HG03521 (cell line): ENCODE data around the gene GOLGA1.
A peak's percentile ranks its signal among the peaks of the same experiment; 100 is the strongest.
"Not testable (repeated sequence)": the region's sequence is repeated elsewhere in the genome, so short reads cannot be mapped to it uniquely, and the experiment has no call there.

Experiments used
- ATAC-seq: cut with Tn5 transposase; IDR thresholded peaks from one replicate; pipeline ENCODE4 v1.9.1; 2021; ENCODE audit warnings: mild to moderate bottlenecking, moderate library complexity; ENCODE audit not compliant: unreplicated experiment

GOLGA1 gene, protein sequence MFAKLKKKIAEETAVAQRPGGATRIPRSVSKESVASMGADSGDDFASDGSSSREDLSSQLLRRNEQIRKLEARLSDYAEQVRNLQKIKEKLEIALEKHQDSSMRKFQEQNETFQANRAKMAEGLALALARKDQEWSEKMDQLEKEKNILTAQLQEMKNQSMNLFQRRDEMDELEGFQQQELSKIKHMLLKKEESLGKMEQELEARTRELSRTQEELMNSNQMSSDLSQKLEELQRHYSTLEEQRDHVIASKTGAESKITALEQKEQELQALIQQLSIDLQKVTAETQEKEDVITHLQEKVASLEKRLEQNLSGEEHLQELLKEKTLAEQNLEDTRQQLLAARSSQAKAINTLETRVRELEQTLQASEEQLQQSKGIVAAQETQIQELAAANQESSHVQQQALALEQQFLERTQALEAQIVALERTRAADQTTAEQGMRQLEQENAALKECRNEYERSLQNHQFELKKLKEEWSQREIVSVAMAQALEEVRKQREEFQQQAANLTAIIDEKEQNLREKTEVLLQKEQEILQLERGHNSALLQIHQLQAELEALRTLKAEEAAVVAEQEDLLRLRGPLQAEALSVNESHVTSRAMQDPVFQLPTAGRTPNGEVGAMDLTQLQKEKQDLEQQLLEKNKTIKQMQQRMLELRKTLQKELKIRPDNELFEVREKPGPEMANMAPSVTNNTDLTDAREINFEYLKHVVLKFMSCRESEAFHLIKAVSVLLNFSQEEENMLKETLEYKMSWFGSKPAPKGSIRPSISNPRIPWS

DNA sequence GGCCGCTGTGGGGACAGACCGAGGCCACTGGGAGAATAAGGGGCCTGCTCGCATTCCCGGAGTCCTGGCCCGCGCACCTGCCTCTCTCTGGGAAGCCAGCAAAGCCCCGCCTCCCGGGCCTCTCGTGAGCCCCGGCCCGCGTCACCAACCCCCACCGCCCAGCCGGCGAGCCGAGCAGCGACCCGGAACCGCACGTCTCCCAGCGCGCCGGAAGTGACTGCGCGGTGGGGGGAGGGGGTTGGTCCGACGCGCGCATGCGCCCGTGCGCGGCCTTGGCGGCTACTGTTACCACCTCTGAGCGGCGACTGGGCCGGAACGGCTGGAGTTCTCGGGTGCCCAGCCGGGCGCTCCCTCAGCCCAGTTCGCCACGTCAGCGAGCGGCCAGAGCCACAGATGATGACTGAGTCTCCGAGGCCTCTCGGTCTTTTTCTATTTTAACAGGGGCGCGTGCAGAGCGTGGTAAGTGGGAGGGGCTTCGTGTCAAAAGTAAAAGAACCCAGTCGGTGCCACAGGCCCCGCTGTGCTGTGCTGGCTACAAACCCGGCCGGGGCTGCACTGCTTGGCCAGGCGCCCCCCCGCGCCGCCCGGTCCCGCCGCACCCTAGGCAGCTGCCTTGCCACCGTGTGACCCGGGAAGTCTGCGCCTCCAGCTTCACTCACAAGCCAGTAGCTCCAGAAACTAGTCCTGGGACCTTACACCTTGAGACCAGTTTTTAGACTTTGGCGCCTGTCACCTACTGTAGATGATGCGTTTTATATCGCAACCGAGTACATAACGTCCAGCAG lies at the start of gene GOLGA1:
Gene GOLGA1 (minus strand): TSS at position 190 of the 785 bp plus-strand sequence. CDS start 2,372 bp downstream, outside the sequence.
- ATAC-seq, result peak; percentile 82

DNA sequence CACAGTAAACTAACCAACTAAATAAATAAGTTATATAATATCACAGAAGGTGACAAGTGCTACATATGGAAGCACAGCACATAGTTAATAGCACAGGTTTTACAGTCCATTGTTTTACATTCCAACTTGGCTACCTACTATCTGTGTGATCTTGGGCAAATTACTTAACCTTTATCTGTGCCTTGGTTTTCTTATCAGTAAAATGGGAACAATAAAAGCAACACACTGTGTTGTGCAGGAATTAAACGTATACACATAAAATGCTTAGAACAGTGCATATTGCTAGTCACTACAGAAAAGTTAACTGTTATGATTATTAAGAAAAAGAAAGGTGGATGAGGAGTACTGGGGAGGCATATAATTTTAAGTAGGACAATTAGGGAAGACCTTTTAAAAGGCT lies 42.8 kb upstream of the GOLGA1 start:
- ATAC-seq, result no peak

DNA sequence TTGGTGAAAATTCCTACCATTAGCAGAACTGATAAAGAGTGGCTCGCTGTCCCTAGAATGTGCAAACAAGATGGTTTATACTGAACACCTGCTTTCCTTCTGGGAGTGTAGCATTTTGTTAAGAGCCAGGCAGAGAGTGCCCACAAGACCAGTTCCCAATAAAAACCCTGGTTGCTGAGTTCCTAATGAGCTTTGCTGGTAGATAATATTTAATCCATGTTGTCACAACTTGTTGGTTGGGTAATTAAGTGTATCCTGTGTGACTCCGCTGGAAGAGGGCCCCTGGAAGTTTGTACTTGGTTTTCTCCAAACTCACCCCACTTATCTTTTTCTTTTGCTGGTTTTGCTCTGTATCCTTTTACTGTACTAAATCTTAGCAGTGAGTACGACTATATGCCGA lies 39.5 kb upstream of the GOLGA1 start:
- no peak for ATAC-seq

DNA sequence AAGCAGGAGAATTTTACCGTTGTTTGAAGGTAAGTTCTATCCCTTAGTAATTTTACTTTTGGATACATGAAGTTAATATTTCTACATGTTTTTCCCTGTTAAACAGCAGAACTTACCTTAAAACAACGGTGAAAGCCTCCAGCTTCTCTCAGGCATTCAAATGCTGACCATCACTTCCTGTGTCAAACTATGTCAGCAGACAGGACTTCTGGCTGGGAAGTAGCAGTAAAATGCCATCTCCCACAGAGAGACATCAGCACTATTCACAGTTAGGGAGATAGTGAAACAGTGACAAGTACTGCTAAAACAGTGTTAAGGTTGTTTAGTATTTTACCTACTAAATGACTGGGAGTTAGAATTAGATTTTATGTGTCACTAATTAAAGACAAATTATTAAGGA lies 34.2 kb upstream of the GOLGA1 start:
- no peak for ATAC-seq

DNA sequence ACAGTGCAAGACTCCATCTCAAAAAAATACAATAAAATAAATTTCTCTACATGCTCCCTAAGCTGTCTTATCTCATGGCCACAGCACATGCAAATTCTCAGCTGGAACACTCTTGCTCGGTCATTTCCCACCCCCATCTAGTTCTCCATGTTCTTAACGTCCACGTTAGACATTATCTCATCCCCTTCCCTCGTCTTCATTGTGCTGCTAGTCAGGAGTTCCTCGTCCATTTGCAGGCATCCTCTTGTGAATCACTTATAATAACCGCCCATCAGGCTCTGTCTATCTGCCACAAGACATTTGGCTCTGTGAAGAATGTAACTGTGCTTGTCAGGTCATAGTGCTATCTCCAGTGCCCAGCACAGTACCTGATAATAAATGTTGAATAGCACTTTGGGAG lies 32.9 kb upstream of the GOLGA1 start:
- ATAC-seq, result no peak

DNA sequence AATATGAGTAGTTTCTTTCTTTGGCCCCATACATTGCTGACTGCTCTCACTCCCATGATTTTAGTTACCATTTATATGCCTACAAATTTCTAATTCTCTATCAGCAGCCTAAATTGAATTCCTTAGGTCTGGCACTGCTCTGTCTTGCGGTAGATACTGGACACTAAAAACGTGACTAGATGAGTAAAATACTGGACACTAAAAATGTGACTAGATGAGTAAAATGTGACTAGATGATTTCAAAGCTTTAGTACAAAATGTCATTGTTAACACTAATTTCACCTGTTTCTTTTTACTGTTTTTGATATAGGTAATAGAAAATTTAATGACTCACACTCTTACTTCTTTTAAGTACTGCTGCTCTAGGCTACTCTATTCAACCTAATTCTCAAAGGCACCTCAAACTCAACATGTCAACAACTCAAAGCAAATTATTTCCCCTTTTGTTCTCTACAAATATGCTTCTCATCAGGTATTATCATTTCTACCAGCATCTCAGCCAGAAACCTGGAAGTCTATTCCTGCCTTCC lies 31.4 kb upstream of the GOLGA1 start:
- no peak for ATAC-seq

DNA sequence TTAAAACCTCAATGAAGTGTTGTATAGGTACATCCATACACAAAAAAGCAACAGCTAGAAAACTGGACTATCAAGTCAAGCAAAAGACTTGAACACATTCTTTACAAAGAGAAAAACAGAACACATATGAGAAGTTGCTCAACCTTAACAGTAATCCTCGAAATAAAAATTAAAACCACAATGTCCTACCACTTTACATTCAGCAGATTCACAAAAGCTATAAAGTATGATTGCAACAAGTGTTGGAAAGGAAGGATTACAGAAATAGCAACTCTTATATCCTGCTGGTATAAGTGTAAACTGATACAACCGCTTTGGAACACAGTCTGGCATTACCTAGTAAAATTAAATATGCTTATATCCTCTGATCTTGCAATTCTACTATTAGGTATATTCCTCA lies 28.5 kb upstream of the GOLGA1 start:
- ATAC-seq, result no peak

DNA sequence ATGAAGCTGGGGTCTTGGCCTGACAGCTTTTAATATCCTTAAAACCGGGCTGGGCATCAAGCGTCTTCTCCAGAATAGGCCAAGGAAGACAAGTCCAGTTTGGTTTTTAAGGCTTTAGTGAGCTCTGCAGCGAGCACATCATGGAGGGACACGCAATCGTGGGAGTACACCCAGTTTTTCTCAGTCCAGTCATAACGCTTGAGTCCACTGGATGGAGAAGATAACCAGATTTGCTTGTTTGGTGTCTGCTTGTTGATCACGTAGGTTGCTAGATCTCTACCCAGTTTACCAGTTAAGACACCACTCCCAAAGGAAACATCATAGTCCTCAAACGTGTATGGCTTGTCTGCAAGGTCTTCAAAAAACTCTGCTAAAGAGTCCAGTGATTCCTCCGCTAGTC lies 27.4 kb upstream of the GOLGA1 start:
- no peak for ATAC-seq

DNA sequence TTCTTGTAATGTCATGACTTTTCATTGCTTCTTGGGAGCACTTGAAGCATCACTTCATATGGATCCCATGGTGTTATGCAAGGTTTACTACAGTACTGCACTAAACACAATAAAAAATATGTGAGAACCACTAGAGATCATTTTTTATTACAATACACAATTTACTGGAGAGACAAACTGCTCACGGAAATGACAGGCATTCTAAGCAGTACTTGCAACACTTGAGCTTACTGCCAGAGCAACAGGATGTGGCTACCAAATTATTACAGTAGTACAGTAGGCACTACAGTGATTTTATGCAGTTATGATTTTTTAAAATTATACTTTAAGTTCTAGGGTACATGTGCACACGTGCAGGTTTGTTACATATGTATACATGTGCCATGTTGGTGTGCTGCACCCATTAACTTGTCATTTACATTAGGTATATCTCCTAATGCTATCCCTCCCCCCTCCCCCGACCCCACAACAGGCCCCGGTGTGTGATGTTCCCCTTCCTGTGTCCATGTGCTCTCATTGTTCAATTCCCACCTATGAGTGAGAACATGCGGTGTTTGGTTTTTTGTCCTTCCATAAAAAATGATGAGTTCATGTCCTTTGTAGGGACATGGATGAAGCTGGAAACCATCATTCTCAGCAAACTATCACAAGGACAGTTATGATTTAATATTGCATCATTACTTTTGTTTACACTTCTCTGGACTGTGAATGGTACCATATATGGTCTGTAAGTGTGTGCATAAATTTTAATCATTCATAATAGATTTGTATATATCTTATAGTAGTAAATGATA lies 25.1 kb upstream of the GOLGA1 start:
- ATAC-seq, result not testable (repeated sequence)

DNA sequence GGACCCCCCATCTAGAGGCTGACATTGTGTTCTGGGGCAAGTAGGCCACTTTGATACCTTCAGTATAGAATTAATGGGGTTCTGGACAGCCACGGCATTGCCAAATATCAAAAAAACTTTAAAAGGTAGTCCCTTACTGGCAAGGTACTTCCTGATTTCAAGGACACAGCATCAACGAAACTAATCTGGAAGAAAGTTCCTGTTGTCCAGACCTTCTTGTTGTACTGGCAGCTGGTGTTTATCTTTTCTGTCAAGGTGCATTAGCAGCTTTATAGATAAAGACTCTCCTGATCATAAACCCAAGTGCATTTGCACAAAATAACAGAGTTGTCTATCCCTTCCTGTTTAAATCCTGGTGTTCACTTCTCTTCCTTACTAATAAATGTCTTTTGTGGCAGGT lies 23.7 kb upstream of the GOLGA1 start:
- ATAC-seq, result no peak

DNA sequence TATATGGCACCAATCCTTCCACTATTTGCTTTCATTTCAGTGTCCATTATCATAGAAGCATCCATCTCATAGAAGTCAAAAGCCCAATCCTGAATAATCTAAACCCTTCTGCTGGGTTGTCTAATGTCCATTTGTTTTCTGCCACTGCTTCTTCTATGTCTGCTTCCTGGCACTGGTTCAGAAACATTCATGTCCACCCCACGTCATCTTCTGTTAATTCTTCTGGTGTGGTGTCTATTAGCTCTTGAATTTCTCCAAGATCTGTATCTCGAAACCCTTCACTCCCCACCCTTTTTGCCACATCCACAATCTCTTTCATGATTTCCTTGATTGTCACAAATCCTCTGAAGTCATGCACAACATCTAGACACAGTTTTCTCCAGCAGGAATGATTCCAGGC lies 23.2 kb upstream of the GOLGA1 start:
- no peak for ATAC-seq

DNA sequence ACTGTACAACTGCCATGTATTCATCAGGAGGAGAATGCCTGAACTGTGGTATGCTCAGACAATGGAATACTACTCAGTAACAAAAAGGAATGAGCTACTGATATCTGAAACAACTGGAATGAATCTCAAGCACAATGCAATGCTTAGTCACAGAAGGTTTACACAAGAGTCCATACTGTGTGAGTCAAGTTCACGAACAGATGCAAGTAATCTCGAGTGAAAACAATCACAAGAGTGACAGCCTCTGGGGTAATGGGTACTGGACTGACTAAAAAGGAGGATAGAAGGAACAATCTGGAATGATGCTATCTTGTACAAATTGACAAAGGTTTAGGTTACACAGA lies 19.5 kb upstream of the GOLGA1 start:
- no peak for ATAC-seq

DNA sequence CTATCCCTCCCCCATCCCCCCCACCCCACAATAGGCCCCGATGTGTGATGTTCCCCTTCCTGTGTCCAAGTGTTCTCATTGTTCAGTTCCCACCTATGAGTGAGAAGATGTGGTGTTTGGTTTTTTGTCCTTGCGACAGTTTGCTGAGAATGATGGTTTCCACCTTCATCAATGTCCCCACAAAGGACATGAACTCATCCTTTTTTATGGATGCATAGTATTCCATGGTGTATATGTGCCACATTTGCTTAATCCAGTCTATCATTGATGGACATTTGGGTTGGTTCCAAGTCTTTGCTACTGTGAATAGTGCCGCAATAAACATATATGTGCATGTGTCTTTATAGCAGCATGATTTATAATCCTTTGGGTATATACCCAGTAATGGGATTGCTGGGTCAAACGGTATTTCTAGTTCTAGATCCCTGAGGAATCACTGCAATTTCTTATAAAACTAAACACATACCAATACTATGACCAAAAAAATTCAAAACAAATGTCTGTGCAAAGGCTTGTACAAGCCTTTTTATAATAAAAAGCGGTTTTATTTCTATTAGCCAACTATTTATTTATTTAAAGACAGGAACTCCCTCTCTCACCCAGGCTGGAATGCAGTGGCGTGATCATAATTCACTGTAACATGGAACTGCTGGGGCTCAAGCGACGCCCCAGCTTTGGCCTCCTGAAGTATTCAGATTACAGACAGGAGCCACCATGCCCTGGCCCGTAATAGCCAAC lies 19.0 kb upstream of the GOLGA1 start:
- not testable (repeated sequence) for ATAC-seq

DNA sequence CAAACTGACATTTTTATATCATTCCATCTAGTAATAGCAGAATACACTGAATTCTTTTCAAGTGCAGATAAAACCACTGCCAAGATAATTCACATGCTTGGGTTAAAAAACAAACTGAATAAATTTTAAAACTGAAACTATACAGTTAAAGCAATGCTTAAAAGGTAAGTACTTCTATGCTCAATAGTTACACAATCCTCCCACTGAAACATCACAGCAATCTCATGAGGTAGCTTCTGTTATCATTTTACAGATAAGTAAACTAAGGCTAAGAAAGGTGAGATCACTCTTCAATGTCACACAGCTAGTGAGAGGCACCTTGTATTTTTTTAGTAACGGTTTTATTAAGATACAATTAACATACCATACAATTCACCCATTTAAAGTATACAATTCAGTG lies 13.4 kb upstream of the GOLGA1 start:
- ATAC-seq, result no peak

DNA sequence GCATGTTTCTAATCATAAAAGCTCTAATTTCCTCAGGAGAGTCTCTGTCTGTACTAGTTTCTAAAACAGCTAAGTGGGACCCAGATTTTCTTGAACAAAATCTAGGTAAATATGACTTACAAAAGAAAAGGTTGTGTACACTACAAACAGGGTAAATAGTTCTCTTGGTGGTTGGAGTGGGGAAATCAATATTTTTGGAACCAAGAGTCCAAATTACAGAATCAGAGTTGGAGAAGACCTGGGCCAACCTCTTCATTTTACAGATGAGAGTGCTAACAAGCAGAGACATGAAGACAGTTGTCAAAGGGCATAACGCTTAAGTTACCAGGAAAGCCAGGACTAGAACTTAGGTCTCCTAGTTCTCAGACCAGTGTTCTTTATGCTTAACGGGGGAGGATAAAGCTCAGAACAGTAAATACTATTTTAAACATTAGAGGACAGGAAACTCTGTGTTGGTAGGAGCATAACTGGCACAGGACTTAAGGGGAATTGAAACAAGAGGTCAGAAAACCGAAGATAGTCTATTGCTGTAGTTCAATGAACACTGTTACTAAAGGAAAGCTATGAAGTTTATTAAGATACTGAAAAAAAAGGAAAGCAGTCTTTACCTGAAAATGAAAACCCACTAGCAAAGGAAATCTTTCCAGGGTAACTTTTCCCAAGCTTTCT lies 9.3 kb upstream of the GOLGA1 start:
- no peak for ATAC-seq

DNA sequence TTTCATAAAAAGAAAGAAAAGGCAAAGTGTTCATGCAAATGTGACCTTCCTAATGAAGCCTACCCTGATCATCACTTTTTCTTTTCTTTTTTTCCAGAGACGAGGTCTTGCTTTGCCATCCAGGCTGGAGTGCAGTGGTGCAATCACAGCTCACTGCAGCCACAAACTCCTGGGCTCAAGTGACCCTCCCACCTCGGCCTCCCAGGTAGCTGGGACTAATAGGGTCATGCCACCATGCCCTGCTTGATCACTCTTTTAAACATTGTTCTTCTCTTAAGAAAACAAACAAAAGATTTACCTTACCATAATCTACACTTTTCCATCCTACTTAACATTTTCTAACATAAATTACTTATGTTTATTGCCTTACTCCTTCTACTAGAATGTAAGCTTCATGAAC lies 8.5 kb upstream of the GOLGA1 start:
- no peak for ATAC-seq

DNA sequence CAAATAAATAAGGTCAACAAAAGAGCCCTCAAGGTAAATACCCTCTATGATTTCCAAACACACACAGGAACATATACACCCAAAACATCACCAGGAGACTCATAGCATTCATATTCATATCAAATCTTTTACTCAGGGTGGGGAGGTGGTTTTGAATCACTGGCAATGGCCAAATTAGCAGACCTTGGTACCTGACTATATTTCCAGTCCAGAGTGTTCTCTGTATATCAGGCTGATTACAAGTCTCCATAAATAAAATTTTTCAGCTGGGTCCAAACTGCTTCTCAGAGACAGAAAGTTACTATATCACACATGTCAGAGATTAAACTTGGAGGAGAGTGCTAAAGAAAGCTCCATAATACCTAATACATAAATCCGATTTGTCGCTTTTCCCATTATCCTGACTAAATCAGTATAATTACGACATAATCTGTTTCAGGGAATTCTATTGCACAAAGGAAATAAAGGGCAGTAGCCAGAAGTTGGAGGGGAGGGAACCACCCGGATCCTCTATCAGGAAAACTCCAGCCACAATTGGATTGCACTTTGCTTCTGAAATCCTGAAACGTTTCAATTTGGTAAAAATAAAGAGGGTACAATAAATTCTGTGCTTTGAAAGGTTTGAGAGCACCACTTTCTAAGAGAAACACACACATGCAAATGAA lies 7.0 kb upstream of the GOLGA1 start:
- ATAC-seq, result no peak

DNA sequence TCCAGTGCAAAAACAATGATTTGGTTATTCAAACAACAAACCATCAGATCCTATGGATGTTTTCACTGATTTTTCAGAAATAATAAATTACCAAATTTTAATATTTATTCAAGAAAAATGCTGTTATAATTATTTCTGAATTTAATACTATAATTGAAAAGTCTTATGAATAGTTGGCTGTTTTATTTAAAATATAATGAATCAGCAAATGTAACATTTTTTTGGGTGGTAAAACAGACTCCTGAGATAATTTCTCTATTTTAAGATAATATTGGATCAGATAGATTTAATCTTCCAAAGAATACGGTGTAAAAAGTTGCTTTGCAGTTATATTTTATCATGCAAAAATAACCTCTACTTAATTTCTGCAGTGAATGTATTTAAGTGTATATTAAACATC lies 5.3 kb upstream of the GOLGA1 start:
- no peak for ATAC-seq
